Measurements from ENCODE around the gene OLIG2. TPM values are rescaled to one million over a fixed set of nuclear protein-coding genes. Genes with fewer than 3 reads are reported as not detected.

Gene OLIG2
- total and polyA plus RNA-seq, 7 experiments from 2014 or later: not detected

DNA sequence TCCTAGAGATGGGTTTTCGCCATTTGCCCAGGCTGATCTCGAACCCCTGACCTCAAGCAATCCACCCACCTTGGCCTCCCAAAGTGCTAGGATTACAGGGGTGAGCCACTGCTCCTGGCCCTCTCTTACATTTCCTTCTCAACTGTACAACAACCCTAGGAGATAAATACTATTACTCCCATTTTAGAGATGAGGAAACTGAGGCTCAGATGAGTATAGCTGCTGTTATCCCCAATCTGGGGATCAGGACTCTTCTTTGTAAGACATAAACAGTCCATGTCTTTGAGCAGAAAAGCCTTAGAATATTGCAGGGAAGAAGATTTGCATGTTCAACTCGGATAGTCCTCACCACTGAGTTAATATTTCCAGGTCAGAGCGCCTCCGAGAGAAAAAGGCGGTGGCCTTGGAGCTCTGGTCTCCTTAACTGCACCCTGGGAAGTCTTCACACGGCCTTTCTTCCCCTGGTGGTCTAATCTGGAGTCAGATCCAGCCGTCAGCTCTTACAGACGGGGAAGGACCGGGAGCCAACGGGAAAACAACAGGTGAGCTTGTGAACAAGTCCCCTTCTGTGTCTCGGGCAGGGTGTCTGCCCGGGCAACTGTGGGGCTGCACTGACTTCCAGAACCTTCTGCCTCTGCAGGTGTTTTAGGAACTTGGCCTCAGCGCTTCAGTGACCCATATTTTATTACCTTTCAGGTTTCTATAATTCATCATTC lies 38.3 kb downstream of the OLIG2 start:
- H3K4me3 Mint-ChIP-seq: no peak overlapping the region
- Histone ChIP-seq H3K27ac (ENCODE audit: low read depth, low read length) (no peak overlapping the region), H3K36me3 (ENCODE audit: control insufficient read depth in 2 of 3, insufficient read depth in 3 of 3, low read length in 3 of 3) (no peaks in the 10 kb centered on the region), H3K27me3 (ENCODE audit: control insufficient read depth in 2 of 2, insufficient read depth in 2 of 2, low read length in 2 of 2) (peaks cover 0 to 4% of the 10 kb centered on the region in 2 donors), H3K9me3 (ENCODE audit: control insufficient read depth in 2 of 3, low read length in 3 of 3) (peaks cover 0 to 3% (median 0%) of the 10 kb centered on the region in 3 experiments), H3K4me1 (ENCODE audit: control insufficient read depth in 2 of 2, insufficient read depth in 2 of 2, low read length in 2 of 2) (no peaks in the 10 kb centered on the region), H3K4me3 (ENCODE audit: low read length) (no peak overlapping the region)
- peaks cover 0 to 13% (median 0%) of the 10 kb centered on the region in 5 donors for H3K36me3 Mint-ChIP-seq
- ChIA-PET POLR2A (no interaction called here), CTCF (no interaction called here)
- H3K4me1 Mint-ChIP-seq: peaks cover 3 to 14% (median 7%) of the 10 kb centered on the region in 7 donors
- peaks cover 50 to 65% (median 51%) of the 10 kb centered on the region in 5 donors for H3K27me3 Mint-ChIP-seq
- intact Hi-C loops (cut with micrococcal nuclease): no loop called here
- peaks cover 0 to 6% (median 0%) of the 10 kb centered on the region in 11 donors for H3K9me3 Mint-ChIP-seq
- no peak for DNase-seq
- no peak overlapping the region for H3K27ac Mint-ChIP-seq
- ATAC-seq: no peak

GRCh38 chr21:33064623-33065390 lies 39.1 kb downstream of the OLIG2 start:
- Histone ChIP-seq H3K27ac (ENCODE audit: low read depth, low read length) (no peak overlapping the region), H3K27me3 (ENCODE audit: control insufficient read depth in 2 of 2, insufficient read depth in 2 of 2, low read length in 2 of 2) (peaks cover 4 to 5% of the 10 kb centered on the region in 2 donors), H3K4me1 (ENCODE audit: control insufficient read depth in 2 of 2, insufficient read depth in 2 of 2, low read length in 2 of 2) (no peaks in the 10 kb centered on the region), H3K9me3 (ENCODE audit: control insufficient read depth in 2 of 3, low read length in 3 of 3) (peaks cover 0 to 6% (median 0%) of the 10 kb centered on the region in 3 experiments), H3K4me3 (ENCODE audit: low read length) (no peak overlapping the region), H3K36me3 (ENCODE audit: control insufficient read depth in 2 of 3, insufficient read depth in 3 of 3, low read length in 3 of 3) (no peaks in the 10 kb centered on the region)
- ATAC-seq (no peak), DNase-seq (no peak)
- peaks cover 3 to 20% (median 12%) of the 10 kb centered on the region in 7 donors for H3K4me1 Mint-ChIP-seq
- POLR2A ChIA-PET: no interaction called here
- CTCF ChIA-PET: no interaction called here
- H3K4me3 Mint-ChIP-seq: no peak overlapping the region
- H3K27ac Mint-ChIP-seq: peak overlapping the region in 1 of 9 donors; percentile 15
- intact Hi-C loops (cut with micrococcal nuclease): no loop called here
- peaks cover 0 to 13% (median 0%) of the 10 kb centered on the region in 5 donors for H3K36me3 Mint-ChIP-seq
- peaks cover 57 to 70% (median 58%) of the 10 kb centered on the region in 5 donors for H3K27me3 Mint-ChIP-seq
- H3K9me3 Mint-ChIP-seq: peaks cover 0 to 10% (median 0%) of the 10 kb centered on the region in 11 donors

GRCh38 chr21:33067043-33067442 lies 41.3 kb downstream of the OLIG2 start:
- DNase-seq (no peak), ATAC-seq (no peak)
- no peaks in the 10 kb centered on the region for H3K36me3 ChIP-seq (ENCODE audit: control insufficient read depth in 2 of 3, insufficient read depth in 3 of 3, low read length in 3 of 3)
- Mint-ChIP-seq H3K27ac (peak overlapping the region in 1 of 9 donors; percentile 1), H3K36me3 (peaks cover 0 to 13% (median 0%) of the 10 kb centered on the region in 5 donors), H3K4me3 (no peak overlapping the region), H3K27me3 (peaks cover 57 to 69% (median 66%) of the 10 kb centered on the region in 5 donors), H3K4me1 (peaks cover 10 to 29% (median 21%) of the 10 kb centered on the region in 7 donors), H3K9me3 (peaks cover 0 to 10% (median 0%) of the 10 kb centered on the region in 11 donors)
- ChIA-PET CTCF (no interaction called here), POLR2A (no interaction called here)
- H3K27ac ChIP-seq (ENCODE audit: low read depth, low read length): no peak overlapping the region
- intact Hi-C loops (cut with micrococcal nuclease): no loop called here
- H3K4me3 ChIP-seq (ENCODE audit: low read length): no peak overlapping the region
- no peaks in the 10 kb centered on the region for H3K4me1 ChIP-seq (ENCODE audit: control insufficient read depth in 2 of 2, insufficient read depth in 2 of 2, low read length in 2 of 2)
- H3K27me3 ChIP-seq (ENCODE audit: control insufficient read depth in 2 of 2, insufficient read depth in 2 of 2, low read length in 2 of 2): peaks cover 4 to 8% of the 10 kb centered on the region in 2 donors
- peaks cover 0 to 6% (median 0%) of the 10 kb centered on the region in 3 experiments for H3K9me3 ChIP-seq (ENCODE audit: control insufficient read depth in 2 of 3, low read length in 3 of 3)

DNA sequence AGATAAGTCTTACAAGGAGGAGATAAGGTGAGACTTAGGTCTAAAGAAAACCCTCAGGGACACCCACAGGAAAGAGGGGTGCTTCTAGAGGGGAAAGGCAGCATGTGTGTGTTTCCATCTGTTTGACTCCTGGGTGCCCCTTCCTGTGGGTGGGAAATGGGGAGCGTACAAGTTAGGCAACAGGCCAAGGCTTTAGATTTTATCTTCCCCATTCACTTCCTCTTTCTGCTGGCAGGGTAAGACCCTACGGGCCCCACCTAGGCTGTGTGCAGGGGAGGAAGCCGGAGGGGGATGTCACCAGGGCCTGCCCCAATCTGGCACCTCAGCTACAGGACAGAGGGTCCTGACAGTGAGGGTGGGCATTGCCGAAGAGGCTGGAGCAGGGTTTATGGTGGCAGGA lies 41.7 kb downstream of the OLIG2 start:
- H3K9me3 Mint-ChIP-seq: peaks cover 0 to 10% (median 0%) of the 10 kb centered on the region in 11 donors
- H3K4me3 Mint-ChIP-seq: no peak overlapping the region
- ChIA-PET CTCF (no interaction called here), POLR2A (no interaction called here)
- intact Hi-C loops (cut with micrococcal nuclease): no loop called here
- peaks cover 7 to 8% of the 10 kb centered on the region in 2 donors for H3K27me3 ChIP-seq (ENCODE audit: control insufficient read depth in 2 of 2, insufficient read depth in 2 of 2, low read length in 2 of 2)
- DNase-seq (no peak), ATAC-seq (peak; percentile 27)
- peaks cover 60 to 73% (median 70%) of the 10 kb centered on the region in 5 donors for H3K27me3 Mint-ChIP-seq
- H3K9me3 ChIP-seq (ENCODE audit: control insufficient read depth in 2 of 3, low read length in 3 of 3): peaks cover 0 to 6% (median 0%) of the 10 kb centered on the region in 3 experiments
- H3K27ac Mint-ChIP-seq: no peak overlapping the region
- H3K36me3 Mint-ChIP-seq: peaks cover 0 to 13% (median 0%) of the 10 kb centered on the region in 5 donors
- no peaks in the 10 kb centered on the region for H3K4me1 ChIP-seq (ENCODE audit: control insufficient read depth in 2 of 2, insufficient read depth in 2 of 2, low read length in 2 of 2)
- H3K4me3 ChIP-seq (ENCODE audit: low read length): no peak overlapping the region
- H3K36me3 ChIP-seq (ENCODE audit: control insufficient read depth in 2 of 3, insufficient read depth in 3 of 3, low read length in 3 of 3): no peaks in the 10 kb centered on the region
- no peak overlapping the region for H3K27ac ChIP-seq (ENCODE audit: low read depth, low read length)
- peaks cover 13 to 32% (median 24%) of the 10 kb centered on the region in 7 donors for H3K4me1 Mint-ChIP-seq

- POLR2A ChIA-PET: no interaction called here
- H3K9me3 Mint-ChIP-seq: peaks cover 0 to 10% (median 0%) of the 10 kb centered on the region in 11 donors
- peaks cover 0 to 13% (median 0%) of the 10 kb centered on the region in 5 donors for H3K36me3 Mint-ChIP-seq
- no peak for ATAC-seq
- Histone ChIP-seq H3K9me3 (ENCODE audit: control insufficient read depth in 2 of 3, low read length in 3 of 3) (peaks cover 0 to 6% (median 0%) of the 10 kb centered on the region in 3 experiments), H3K36me3 (ENCODE audit: control insufficient read depth in 2 of 3, insufficient read depth in 3 of 3, low read length in 3 of 3) (no peaks in the 10 kb centered on the region), H3K4me3 (ENCODE audit: low read length) (no peak overlapping the region), H3K27me3 (ENCODE audit: control insufficient read depth in 2 of 2, insufficient read depth in 2 of 2, low read length in 2 of 2) (peaks cover 8 to 11% of the 10 kb centered on the region in 2 donors), H3K27ac (ENCODE audit: low read depth, low read length) (no peak overlapping the region), H3K4me1 (ENCODE audit: control insufficient read depth in 2 of 2, insufficient read depth in 2 of 2, low read length in 2 of 2) (no peaks in the 10 kb centered on the region)
- peaks cover 13 to 32% (median 24%) of the 10 kb centered on the region in 7 donors for H3K4me1 Mint-ChIP-seq
- intact Hi-C loops (cut with micrococcal nuclease): no loop called here
- CTCF ChIA-PET: no interaction called here
- H3K27ac Mint-ChIP-seq: no peak overlapping the region
- peak overlapping the region; percentile 24 to 88 (median 66) for H3K4me3 Mint-ChIP-seq
- DNase-seq: no peak
- peaks cover 64 to 78% (median 71%) of the 10 kb centered on the region in 5 donors for H3K27me3 Mint-ChIP-seq
Measured at GRCh38 chr21:33069243-33069642, 43.5 kb downstream of the OLIG2 start.

- POLR2A ChIA-PET: no interaction called here
Measured at GRCh38 chr21:33069645-33069993, 43.9 kb downstream of the OLIG2 start.

More at GRCh38 chr21:33069645-33069993, 43.9 kb downstream of the OLIG2 start:
- H3K27ac Mint-ChIP-seq: no peak overlapping the region
- H3K36me3 Mint-ChIP-seq: peaks cover 0 to 13% (median 0%) of the 10 kb centered on the region in 5 donors
- H3K4me1 Mint-ChIP-seq: peaks cover 11 to 30% (median 24%) of the 10 kb centered on the region in 7 donors
- DNase-seq: no peak
- ATAC-seq: no peak
- peak overlapping the region in 9 of 10 donors; percentile 48 to 88 (median 69) for H3K4me3 Mint-ChIP-seq
- no peak overlapping the region for H3K27ac ChIP-seq (ENCODE audit: low read depth, low read length)
- H3K36me3 ChIP-seq (ENCODE audit: control insufficient read depth in 2 of 3, insufficient read depth in 3 of 3, low read length in 3 of 3): no peaks in the 10 kb centered on the region
- H3K9me3 Mint-ChIP-seq: peaks cover 0 to 10% (median 0%) of the 10 kb centered on the region in 11 donors
- intact Hi-C loops (cut with micrococcal nuclease): no loop called here
- CTCF ChIA-PET: no interaction called here
- peaks cover 60 to 79% (median 70%) of the 10 kb centered on the region in 5 donors for H3K27me3 Mint-ChIP-seq
- H3K4me3 ChIP-seq (ENCODE audit: low read length): no peak overlapping the region
- peaks cover 8 to 11% of the 10 kb centered on the region in 2 donors for H3K27me3 ChIP-seq (ENCODE audit: control insufficient read depth in 2 of 2, insufficient read depth in 2 of 2, low read length in 2 of 2)
- peaks cover 0 to 6% (median 0%) of the 10 kb centered on the region in 3 experiments for H3K9me3 ChIP-seq (ENCODE audit: control insufficient read depth in 2 of 3, low read length in 3 of 3)
- no peaks in the 10 kb centered on the region for H3K4me1 ChIP-seq (ENCODE audit: control insufficient read depth in 2 of 2, insufficient read depth in 2 of 2, low read length in 2 of 2)

Measured in naive thymus-derived CD4-positive, alpha-beta T cell (primary cell).